Measurements from ENCODE around the gene KRT72. TPM values are rescaled to one million over a fixed set of nuclear protein-coding genes. Genes with fewer than 3 reads are reported as not detected.

The KRT72 gene
- not detected for total RNA-seq

DNA sequence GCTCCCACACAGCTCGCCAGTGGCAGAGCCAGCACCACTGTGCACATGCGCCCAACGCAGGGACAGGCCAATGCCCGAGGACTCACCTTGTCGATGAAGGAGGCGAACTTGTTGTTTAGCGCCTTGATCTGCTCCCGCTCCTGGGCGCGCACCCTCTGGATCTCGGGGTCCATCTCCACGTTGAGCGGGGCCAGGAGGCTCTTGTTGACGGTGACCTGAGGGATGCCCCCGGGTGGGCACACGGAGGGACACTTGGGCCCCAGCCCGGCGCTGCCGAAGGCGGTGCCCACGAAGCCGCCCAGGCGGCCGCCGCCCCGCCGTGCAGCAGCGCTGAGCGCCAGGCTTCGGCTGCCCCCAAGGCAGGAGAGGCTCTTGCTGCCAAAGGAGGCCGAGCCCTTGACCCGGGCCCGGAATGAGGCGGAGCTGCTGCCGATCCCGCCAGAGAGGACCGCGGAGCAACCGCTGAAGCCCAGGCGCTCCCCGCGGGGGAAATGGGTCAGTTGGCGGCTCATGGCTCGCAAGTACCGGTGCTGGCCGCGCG is at the start of gene KRT72:
KRT72 (minus strand) TSS at position 523 of the 541 bp plus-strand sequence; CDS start at position 512, 11 bp downstream.
- H3K27me3 ChIP-seq = peaks cover 5% of the 10 kb centered on the region
- 32% methylated on average over 24 to 26 of the region's 48 CpGs for WGBS, 2 donors
- H3K4me3 ChIP-seq (replicated peaks in 1 of 3) = no peak within 1 kb of the TSS
- intact Hi-C loops (cut with DNase I) = no loop called here
- no peaks in the 10 kb centered on the region for H3K4me1 ChIP-seq
- no peaks in the 10 kb centered on the region for H3K36me3 ChIP-seq
- no peak for DNase-seq
- TF ChIP-seq POLR2A (IDR thresholded peaks at IDR 0.05) = no peak
- TF ChIP-seq, protein P1, sequence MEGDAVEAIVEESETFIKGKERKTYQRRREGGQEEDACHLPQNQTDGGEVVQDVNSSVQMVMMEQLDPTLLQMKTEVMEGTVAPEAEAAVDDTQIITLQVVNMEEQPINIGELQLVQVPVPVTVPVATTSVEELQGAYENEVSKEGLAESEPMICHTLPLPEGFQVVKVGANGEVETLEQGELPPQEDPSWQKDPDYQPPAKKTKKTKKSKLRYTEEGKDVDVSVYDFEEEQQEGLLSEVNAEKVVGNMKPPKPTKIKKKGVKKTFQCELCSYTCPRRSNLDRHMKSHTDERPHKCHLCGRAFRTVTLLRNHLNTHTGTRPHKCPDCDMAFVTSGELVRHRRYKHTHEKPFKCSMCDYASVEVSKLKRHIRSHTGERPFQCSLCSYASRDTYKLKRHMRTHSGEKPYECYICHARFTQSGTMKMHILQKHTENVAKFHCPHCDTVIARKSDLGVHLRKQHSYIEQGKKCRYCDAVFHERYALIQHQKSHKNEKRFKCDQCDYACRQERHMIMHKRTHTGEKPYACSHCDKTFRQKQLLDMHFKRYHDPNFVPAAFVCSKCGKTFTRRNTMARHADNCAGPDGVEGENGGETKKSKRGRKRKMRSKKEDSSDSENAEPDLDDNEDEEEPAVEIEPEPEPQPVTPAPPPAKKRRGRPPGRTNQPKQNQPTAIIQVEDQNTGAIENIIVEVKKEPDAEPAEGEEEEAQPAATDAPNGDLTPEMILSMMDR (IDR thresholded peaks at IDR 0.05) = no peak
- no peak within 1 kb of the TSS for H3K27ac ChIP-seq
- H3K9me3 ChIP-seq = no peaks in the 10 kb centered on the region

DNA sequence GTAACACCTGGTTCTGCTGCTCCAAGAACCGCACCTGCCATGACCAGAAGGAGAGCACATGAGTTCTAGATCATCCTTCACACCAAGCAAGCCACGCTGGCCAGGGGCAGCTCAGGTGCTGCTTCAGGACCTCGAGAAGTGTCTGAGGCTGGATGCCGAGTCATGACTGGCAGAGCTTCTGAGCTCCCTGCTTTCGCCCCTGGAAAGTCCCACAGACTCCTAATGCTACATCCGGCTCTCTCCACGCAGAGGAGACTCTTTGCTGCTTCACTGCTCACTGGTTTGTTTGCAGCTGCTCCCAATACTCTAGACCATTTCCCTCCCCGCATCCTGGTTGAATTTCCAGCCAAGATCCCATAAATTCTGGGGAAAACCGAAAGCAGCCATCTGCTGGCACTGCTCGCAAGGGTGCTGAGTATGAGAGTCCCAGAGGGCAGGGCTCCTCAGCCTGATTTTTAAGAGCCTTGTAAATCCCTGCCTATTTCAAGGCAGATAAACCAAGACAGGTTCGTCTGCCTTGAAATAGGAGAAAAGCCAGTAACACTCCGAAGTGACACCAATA is 49.3 kb upstream of the KRT72 start:
- DNase-seq = peak; percentile 48 to 70
- TF ChIP-seq, protein P1 (IDR thresholded peaks at IDR 0.05) = no peak
- no peak for TF ChIP-seq POLR2A (IDR thresholded peaks at IDR 0.05)
- Histone ChIP-seq H3K36me3 (no peaks in the 10 kb centered on the region), H3K27ac (no peak overlapping the region), H3K4me1 (peaks cover 7 to 14% of the 10 kb centered on the region in 2 donors), H3K4me3 (replicated peaks in 1 of 3) (no peak overlapping the region), H3K27me3 (no peaks in the 10 kb centered on the region), H3K9me3 (no peaks in the 10 kb centered on the region)
- 47 to 57% methylated on average over 11 to 12 of the region's 12 CpGs for WGBS, 2 donors
- intact Hi-C loops (cut with DNase I) = no loop called here

DNA sequence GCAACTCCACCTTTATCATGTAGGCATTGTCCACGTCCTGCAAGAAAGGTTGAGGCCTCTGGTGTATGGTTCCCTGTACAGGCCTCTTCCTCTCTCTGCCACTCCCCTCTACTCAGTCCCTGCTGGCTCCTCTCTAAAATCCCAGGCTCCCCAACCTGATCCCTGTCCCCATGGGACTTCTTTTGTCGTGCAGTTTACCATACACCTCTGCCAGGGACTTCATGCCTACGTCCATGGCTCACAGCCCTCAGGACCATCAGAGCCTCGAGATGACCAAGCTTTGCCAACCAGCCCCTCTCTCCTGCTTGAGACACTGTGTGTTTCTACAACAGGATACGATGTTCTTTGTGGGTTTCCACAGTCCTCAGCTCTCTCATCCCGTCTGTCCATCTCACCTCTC is 47.8 kb upstream of the KRT72 start:
- TF ChIP-seq, protein P1 (IDR thresholded peaks at IDR 0.05) = no peak
- Histone ChIP-seq H3K9me3 (no peaks in the 10 kb centered on the region), H3K36me3 (no peaks in the 10 kb centered on the region), H3K27ac (no peak overlapping the region), H3K27me3 (no peaks in the 10 kb centered on the region), H3K4me1 (peaks cover 0 to 6% of the 10 kb centered on the region in 2 donors), H3K4me3 (replicated peaks in 1 of 3) (no peak overlapping the region)
- intact Hi-C loops (cut with DNase I) = no loop called here
- no peak for DNase-seq
- 81 to 88% methylated on average over 6 of the region's 6 CpGs for WGBS, 2 donors

DNA sequence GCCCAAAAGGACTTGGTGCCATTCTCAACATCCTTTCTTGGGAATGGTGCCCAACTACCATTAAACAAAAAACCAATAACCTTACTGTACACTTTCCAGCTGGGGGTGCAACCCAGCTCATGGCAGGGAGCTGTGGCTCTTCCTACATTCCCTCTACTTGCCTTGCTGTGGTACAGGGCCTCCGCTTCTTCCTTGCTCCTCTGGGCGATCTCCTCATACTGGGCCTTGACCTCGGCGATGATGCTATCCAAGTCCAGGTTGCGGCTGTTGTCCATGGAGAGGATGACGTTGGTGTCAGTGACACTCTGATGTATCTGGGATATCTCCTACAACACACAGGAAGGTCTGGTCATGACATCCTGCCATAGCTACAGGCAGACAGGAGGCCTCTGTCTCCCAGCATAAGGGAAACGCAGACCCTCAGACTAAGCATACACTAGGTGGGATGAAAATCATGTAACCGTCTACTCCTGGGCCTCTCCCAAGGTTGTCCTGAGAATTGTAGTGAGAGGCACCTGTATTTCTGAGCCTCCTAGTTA is 46.8 kb upstream of the KRT72 start:
- Histone ChIP-seq H3K4me1 (peaks cover 0 to 6% of the 10 kb centered on the region in 2 donors), H3K36me3 (no peaks in the 10 kb centered on the region), H3K27me3 (no peaks in the 10 kb centered on the region), H3K4me3 (replicated peaks in 1 of 3) (no peak overlapping the region), H3K9me3 (no peaks in the 10 kb centered on the region), H3K27ac (no peak overlapping the region)
- 96% methylated on average over 8 of the region's 8 CpGs for WGBS, 2 donors
- intact Hi-C loops (cut with DNase I) = no loop called here
- TF ChIP-seq POLR2A (IDR thresholded peaks at IDR 0.05) = no peak
- TF ChIP-seq, protein P1 (IDR thresholded peaks at IDR 0.05) = no peak
- no peak for DNase-seq

DNA sequence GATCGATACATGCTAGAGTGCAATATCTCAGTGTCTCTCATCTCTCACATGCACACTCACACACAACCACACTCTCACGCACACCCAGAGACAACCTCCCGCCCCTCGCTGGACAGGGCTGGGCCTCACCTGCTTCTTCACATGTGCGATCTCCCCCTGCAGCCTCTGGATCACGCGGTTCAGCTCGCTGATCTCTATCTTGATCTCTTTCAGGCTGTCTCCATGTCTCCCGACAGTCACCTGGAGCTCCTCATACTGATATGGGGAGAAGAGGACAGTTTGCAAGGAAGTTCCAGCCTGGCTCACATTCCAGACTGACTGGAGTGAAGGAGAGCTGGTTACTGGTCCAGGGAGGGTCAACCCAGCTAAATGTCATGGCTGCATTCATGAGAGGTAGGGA is 46.3 kb upstream of the KRT72 start:
- 94% methylated on average over 9 of the region's 9 CpGs for WGBS, 2 donors
- H3K36me3 ChIP-seq = no peaks in the 10 kb centered on the region
- TF ChIP-seq, protein P1 (IDR thresholded peaks at IDR 0.05) = no peak
- no peak for TF ChIP-seq POLR2A (IDR thresholded peaks at IDR 0.05)
- intact Hi-C loops (cut with DNase I) = no loop called here
- peaks cover 0 to 6% of the 10 kb centered on the region in 2 donors for H3K4me1 ChIP-seq
- no peak for DNase-seq
- no peak overlapping the region for H3K4me3 ChIP-seq (replicated peaks in 1 of 3)
- no peaks in the 10 kb centered on the region for H3K27me3 ChIP-seq
- H3K9me3 ChIP-seq = no peaks in the 10 kb centered on the region
- H3K27ac ChIP-seq = no peak overlapping the region
